ENCODE results near the gene MSANTD2. TPM values are rescaled to one million over a fixed set of nuclear protein-coding genes. Genes with fewer than 3 reads are reported as not detected.

The MSANTD2 gene
- polyA plus RNA-seq, 4 donors: 24.3 to 47.6 (median 33.8) TPM

DNA sequence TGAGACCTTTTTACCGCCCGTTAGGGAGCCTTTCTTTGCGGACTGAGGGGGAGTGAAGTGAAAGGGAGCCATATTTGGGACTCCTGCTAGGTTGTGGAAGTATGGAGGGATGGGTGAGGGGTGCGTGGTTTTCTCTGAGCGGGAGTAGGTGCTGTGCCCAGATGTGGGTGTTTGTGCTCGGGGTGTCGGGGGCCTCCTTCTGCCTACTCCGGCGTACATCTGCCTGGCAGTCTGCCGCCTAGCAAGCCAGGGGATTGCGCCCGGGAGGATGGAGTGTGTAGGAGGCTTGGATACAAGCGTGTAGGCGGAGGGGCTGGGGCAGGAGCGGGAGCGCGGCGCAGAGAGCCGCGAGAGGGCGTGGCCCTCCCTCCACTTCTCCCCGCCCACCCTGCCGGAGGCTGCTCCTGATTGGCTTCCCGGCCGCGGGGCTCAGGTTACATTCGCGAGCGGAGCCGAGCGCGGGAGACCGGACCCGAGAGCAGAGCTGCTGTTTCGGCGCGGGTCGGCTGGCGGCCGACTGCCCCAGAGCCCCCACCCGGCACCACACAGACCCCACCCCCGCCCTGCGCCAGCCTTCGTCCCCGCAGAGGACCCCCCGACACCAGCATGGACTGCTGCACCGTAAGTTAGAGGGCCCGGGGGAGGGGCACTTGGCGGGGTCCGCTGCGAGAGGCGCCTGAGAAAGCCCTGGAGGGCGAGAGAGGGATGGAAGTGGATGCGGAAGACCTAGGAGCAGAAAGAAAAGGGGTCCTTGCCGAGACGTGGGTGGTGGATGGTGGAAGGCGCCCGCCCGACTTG is 60.5 kb downstream of the MSANTD2 start, which contains the start of gene NRGN:
Gene NRGN, plus strand, starts transcription at position 464 of the 798 bp plus-strand sequence. Its CDS starts 143 bp downstream, at position 607.
- DNase-seq (ENCODE audit: low read depth in 4 of 4, low spot score in 2 of 4): peak in 3 of 4 donors; percentile 75 to 88 (median 88)

DNA sequence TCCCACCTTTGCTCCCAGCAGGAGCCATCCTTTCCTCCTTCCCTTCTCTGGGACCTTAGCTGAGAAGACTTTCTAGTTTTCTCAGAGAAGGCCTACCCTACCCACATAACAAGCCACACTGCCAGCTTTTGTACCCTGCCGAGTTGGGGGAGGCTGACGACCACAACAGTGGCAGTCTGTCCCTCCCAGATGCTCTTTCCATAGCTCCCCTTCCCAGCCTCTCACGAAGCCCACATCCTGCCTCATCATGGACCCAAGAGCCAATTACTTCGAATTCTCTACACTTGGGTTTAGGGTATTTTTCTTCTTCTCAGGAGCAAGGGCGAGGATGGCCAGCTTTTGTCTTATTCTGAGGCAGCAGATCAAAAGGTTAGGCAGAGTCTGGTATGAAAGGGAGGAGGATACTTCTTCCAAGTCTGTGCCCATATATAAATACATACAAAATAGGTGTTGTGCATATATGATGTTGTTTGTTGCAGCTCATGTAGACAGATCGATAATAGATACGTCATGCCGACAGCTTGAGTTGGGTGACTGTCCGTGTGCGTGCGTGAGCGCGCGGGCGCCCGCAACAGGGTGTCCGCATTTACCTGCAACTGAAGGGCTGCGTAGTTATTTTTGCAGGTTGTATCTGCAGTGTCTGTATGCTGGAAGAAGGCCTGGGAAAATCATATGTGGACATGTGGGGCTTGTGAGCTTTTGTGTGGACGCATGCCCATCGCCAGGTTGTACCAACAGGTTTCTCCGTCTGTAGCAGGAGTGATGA is 61.3 kb downstream of the MSANTD2 start:
- no peak for DNase-seq (ENCODE audit: low read depth in 4 of 4, low spot score in 2 of 4)

DNA sequence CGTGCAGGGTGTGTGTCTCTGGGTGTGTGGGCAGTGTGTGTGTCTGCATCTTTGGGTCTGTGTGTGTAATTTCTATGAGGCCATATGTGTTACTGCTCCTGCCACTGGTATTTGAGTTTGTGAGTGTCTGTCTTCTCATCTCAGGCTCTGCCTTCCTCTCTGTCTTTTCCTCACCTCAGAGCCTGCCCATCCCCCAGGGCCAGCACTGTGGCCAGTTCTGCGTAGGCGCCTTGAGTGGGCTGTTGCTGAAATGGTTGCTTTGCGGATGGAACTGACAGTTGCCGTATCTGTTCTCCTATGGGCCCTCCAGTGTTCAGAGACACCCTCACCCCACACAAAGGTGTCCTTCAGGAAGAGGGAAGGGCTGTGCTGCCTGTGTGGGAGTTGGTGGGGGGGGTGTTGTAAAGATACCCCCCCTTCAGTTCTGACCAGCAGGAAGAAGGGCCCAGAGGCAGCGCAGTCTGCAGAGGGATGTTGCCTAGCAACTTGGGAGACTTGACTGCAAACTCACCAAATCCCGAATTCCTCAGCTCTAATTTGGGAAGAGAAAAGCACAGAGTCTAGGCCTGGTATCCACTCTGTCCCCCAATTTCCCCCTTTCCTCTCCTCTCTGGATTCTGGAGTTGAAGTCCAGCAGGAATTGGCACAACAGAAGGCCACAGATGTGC is 62.4 kb downstream of the MSANTD2 start:
- DNase-seq (ENCODE audit: low read depth in 4 of 4, low spot score in 2 of 4): no peak

DNA sequence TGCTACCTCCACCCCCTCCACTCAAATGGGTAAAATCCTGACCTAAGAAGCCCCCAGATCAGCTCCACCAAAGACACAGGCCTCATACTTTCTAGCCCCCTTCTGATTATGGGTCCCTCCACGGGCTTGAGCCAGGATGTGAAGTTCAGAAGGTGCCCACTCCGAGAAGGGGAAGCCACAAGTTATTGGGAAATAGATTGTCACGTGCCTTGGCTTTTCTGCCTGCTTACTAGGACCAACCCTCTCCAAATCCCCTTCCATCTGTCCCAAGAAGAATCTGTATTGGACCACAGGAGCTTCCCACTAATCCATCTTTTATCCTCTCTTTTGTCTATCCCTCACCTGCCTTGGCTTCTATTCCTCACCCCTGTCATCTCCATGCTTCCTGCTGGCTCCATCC is 63.5 kb downstream of the MSANTD2 start:
- no peak for DNase-seq (ENCODE audit: low read depth in 4 of 4, low spot score in 2 of 4)

GRCh38 chr11:124732230-124732629 is 68.0 kb downstream of the MSANTD2 start:
- DNase-seq (ENCODE audit: low read depth in 4 of 4, low spot score in 2 of 4): no peak

DNA sequence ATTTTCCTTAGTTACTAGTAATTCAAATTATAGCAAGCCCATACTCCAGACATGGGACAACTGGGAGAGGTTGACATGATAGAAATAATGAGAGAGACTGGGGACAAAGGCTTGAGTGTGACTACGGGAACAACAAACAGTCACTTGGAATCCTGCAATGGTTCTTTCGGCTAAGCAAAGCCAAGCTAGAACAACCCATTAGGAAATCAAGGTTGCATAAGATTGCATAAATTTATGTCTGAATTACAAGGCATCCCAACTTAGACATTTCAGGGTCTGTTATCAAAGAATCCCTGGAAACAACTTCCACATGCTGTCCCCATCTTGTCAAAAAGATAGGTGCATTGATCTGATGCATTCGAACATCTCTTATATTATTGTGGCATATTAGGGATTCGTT is 70.6 kb downstream of the MSANTD2 start:
- no peak for DNase-seq (ENCODE audit: low read depth in 4 of 4, low spot score in 2 of 4)

GRCh38 chr11:124728134-124728533 is 72.1 kb downstream of the MSANTD2 start:
- DNase-seq (ENCODE audit: low read depth in 4 of 4, low spot score in 2 of 4): no peak

DNA sequence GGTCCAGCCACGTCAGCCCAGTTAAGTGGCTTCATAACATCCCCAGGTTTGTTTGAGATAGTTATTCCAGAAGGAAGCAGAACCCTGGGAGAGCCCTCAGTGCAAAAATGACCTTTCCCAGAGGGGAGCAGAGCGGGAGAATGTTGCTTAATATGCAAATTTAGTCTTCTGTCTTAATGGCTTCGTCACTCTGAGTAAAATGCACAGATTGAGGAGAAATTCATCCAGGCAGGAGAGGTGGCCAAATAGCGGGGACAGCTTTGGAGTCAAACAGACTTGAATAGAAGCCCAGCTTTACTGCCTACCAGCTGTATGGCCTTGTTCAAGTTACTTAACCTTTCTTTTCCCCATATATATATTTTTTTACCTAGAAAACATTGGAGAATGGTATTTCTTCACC is 72.7 kb downstream of the MSANTD2 start:
- DNase-seq (ENCODE audit: low read depth in 4 of 4, low spot score in 2 of 4): no peak

GRCh38 chr11:124725719-124726105 is 74.5 kb downstream of the MSANTD2 start:
- DNase-seq (ENCODE audit: low read depth in 4 of 4, low spot score in 2 of 4): no peak

DNA sequence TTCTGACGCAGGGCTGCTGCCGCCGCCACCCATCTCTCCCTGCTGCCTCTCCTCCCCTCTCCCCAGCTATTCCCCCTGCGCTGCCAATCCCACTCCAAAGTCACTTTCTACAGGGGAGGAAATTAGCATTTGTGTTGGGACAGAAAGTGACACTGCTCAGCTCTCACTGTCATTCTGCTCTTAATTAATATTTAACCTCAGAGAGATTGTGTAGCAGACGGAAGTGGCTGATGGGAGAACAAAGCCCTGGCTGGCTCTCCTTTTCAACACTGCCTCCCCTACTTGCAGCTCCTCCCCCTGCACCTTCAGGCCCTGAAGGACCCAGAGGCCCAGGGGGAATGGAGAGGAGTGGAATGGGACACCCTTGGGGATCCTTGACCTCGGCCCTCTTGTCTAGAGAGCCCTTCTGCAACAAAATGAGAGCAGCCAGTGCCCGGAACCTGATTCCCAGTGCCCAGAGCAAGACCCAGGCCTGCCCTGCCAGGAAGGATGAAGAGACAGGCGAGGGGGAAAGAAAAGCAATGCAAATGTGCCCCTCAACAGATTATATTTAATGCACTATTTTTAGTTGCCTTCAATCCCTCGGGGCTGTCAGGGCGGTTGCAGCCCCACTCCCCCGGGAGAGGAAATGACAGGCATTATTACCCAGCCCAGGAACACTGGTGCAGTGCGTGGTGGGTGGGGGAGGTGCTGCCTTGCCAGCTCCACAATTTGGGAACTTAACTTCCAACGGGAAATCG is 75.1 kb downstream of the MSANTD2 start:
- no peak for DNase-seq (ENCODE audit: low read depth in 4 of 4, low spot score in 2 of 4)

GRCh38 chr11:124722176-124722575 is 78.0 kb downstream of the MSANTD2 start:
- DNase-seq (ENCODE audit: low read depth in 4 of 4, low spot score in 2 of 4): no peak

GRCh38 chr11:124719534-124719933 is 80.7 kb downstream of the MSANTD2 start:
- no peak for DNase-seq (ENCODE audit: low read depth in 4 of 4, low spot score in 2 of 4)

- DNase-seq (ENCODE audit: low read depth in 4 of 4, low spot score in 2 of 4): no peak
Measured at GRCh38 chr11:124718801-124719200, 81.4 kb downstream of the MSANTD2 start.

DNA sequence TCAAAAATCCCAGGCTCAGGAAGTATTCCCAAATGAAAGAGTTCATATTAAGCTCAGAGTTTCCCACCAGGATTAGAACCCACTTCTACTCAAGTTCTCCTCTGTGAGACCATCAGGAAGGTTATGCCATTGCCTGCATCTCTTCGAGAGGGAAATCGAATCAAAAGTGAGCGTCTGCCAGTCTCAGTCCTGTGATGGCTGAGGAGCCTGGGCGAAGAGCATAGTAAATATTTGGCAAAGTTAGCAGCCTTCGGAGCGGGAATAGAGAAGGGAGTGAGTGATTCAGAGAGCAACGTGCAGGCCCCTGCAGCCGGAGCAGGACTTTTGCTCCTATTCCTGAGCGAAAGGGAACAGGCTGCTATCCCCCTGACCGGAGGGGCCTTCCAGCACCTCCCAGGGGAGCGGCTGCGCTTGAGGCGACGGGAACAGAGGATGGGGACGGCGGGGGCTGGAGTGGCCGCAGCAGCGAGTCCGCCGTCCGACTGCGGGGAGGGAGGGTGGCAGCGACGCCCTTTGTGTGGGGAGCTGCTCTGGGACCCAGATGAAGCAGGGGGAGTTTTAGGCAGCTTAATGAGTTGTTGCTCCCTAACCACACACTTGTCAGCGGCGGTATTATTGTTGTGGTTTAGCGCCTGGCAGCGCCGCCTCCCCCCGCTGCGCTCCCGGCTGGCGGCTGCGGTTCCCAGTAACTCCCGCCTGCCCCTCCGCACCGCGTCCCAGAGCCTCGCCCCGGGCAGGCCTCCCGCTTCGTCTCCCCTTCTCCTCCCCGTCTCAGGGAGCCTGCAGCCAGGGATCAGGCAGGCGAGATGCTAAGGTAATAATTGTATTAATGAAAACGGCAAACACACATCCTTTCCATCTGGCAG is 82.2 kb downstream of the MSANTD2 start:
- no peak for DNase-seq (ENCODE audit: low read depth in 4 of 4, low spot score in 2 of 4)

GRCh38 chr11:124717421-124717785 is 82.8 kb downstream of the MSANTD2 start:
- DNase-seq (ENCODE audit: low read depth in 4 of 4, low spot score in 2 of 4): no peak

DNA sequence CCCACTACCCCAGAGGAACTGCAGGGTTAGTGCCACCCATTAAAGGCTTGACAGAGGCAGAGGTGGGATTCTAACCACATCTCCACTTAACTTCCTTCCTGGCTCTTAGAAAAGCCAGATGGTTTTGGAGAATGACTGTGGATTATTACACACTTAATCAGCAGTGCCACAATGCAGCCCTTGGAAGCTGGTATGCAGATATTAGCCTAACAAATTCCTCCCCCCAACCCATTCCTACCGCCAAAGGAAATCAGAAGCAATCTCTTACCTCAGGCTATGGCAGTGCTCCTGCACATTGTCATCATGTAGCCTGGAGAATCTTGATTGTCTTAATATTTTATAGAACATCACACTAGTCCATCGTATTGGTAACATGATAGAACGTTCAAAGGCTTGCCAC is 83.6 kb downstream of the MSANTD2 start:
- DNase-seq (ENCODE audit: low read depth in 4 of 4, low spot score in 2 of 4): no peak

All from left renal cortex interstitium (tissue), 4 donors.